ENCODE results near the gene PNP.
"Not testable (repeated sequence)": the region's sequence is repeated elsewhere in the genome, so short reads cannot be mapped to it uniquely, and the experiment has no call there.

PNP gene

DNA sequence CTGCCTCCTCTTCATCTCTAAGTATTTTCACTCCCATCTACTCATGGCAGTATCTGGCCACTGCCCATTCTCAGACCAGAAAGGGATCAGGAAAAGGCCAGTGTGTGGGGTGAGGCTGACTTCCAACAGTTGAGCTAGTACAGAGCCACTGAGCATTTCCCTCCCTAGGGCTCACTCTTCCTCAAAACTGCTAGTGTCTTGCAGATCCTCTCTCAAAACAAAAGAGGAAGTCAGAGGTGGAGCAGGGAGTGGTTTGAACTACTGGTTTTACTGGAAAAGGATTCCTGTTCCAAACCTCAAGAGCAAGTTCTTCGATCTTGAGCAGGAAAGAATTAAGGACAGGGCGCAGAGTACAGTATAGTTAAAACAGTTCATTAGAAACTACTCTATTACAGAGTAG is 24.4 kb downstream of the PNP start:
- peak in 1 of 2 donors; percentile 36 for DNase-seq

DNA sequence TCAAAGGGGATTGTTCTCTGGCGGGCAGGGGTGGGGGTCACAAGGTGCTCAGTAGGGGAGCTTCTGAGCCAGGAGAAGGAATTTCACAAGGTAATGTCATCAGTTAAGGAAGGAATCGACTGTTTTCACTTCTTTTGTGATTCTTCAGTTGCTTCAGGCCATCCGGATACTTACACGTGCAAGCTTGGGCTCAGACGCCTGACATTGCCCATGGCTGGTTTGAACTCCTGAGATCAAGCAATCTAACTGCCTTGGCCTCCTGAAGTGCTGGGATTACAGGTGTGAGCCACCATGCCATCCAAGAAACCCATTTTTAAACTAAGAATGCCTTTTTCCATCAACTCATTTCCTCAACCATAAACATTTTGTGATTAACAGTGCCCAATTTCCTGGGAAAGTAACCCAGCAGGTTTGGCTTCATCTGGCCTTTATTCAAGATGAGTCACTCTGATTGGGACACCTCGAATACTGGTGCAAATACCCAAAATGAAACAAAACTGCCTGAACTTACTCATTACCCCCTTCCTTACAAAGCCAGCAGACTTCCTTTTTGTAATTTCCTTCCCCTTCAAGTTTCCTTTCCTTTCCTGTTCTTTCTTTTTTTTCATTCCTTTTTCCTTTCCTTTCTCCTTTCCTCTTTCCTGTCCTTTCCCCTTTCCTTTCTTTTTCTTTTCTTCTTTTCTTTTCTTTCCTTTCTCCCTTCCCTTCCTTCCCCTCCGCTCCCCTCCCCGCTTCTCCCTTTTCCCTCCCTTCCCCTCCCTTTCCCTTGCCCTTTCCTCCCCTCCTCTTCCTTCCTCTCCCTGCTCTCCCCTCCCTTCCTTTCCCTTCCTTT is 25.9 kb downstream of the PNP start:
- DNase-seq, result peak in 1 of 2 donors; percentile 20

DNA sequence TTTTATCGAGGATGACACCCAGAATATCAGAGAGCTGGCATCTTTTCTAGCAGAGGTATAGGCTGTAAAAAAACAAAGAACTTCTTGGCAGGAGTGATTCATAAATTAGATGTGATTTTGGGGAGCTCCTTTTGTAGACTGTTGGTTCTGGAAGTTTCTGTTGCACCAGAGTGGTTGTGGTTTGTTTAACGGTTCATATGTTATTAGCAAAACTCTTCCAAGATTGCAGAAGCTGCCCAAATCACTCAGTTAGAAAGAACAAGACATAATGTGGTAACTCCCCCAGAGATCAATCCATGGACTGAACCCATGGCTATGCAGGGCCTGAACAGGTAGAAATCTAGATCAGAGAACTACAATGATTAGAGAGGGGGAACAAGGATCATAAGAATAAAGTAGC is 29.4 kb downstream of the PNP start:
- no peak for DNase-seq

DNA sequence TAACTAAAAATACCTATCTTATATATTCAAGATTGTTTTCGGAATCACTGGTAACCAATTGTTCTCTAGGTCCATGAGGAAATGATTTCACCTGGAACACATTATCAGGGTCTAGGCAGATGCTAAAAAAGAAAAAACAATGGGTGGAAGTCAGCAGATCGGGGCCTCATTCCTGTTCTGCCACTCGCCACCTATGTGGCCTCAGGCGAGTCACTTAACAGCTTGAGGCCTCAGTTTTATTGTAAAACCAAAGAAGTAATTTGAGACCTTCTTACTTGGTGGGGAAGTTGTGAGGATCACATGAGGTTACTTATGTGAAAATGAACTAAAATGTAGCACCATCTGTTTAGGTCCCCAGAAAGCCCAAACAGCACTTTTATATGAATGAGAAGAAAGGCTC is 29.9 kb downstream of the PNP start:
- DNase-seq, result no peak

DNA sequence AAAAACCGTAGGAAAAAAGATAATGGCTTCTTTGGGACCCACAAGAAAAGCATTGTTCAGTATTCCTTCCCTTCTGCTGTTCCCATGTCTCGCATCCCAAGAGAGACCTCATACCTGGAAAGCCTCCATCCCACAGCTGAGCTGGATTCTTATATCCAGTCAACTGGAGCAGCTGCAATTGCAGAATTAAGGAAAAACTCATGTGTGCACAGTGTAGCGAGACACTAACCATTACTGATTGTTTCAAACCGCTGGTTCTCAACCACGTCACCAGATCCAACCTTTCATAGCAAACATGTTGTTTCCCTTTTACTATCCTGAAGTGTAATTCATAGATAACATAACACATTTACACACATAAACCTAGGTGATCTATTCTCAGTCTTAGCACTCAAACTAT is 30.7 kb downstream of the PNP start:
- DNase-seq, result no peak

DNA sequence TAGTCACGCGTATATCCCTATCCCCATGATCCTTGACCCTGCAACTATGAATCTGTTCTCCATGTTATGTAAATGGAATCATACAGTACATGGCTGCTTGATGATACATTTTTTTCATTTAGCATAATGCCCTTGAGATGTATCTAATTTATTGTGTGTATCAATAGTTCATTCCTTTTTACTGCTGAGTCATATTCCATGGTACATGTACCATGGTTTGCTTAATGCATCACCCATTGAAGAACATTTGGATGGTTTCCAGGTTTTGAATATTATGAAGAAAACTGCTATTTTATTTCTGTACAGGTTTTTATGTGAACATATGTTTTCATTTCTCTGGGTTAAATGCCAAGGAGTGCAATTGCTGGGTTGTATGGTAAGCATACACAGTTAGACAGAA is 32.1 kb downstream of the PNP start:
- no peak for DNase-seq

DNA sequence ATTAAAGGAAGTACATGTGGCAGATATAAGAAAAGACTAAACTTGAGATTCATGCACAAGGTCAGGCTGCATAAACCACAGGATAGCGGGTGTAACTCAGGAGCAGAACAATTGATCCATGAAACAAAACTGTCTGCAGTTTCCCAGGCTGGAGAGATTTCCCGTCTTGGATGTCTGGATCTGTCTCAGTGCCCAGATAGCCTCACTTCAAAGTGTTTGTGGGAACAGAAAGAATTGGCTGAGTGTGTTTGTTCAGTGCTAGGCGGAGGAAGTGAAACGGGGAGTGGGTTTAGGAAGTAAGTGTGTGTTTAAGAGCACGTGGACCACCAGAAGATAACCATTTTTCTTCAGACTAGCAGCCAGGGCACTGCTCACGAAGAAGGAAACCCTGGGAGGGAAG is 34.7 kb downstream of the PNP start:
- no peak for DNase-seq

DNA sequence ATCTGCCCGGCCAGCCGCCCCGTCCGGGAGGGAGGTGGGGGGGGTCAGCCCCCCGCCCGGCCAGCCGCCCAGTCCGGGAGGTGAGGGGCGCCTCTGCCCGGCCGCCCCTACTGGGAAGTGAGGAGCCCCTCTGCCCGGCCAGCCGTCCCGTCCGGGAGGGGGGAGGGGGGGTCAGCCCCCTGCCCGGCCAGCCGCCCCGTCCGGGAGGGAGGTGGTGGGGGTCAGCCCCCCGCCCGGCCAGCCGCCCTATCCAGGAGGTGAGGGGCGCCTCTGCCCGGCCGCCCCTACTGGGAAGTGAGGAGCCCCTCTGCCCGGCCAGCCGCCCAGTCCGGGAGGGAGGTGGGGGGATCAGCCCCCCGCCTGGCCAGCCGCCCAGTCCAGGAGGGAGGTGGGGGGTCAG is 37.1 kb downstream of the PNP start:
- DNase-seq, result not testable (repeated sequence)

DNA sequence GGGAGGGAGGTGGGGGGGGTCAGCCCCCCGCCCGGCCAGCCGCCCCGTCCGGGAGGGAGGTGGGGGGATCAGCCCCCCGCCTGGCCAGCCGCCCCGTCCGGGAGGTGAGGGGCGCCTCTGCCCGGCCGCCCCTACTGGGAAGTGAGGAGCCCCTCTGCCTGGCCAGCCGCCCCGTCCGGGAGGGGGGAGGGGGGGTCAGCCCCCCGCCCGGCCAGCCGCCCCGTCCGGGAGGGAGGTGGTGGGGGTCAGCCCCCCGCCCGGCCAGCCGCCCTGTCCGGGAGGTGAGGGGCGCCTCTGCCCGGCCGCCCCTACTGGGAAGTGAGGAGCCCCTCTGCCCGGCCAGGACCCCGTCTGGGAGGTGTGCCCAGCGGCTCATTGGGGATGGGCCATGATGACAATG is 37.5 kb downstream of the PNP start:
- DNase-seq, result not testable (repeated sequence)

DNA sequence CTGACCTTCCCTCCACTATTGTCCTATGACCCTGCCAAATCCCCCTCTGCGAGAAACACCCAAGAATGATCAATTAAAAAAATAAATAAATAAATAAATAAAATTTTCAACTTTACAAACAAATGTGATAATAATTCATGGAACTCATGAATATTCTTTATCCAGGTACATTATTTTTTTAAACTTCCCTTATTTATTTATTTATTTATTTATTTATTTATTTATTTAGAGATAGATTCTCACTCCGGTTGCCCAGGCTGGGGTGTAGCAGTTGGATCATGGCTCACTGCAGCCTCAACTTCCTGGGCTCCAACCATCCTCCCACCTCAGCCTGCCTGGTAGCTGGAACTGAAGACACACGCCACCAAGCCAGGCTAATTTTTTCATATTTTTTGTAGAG is 38.3 kb downstream of the PNP start:
- not testable (repeated sequence) for DNase-seq

DNA sequence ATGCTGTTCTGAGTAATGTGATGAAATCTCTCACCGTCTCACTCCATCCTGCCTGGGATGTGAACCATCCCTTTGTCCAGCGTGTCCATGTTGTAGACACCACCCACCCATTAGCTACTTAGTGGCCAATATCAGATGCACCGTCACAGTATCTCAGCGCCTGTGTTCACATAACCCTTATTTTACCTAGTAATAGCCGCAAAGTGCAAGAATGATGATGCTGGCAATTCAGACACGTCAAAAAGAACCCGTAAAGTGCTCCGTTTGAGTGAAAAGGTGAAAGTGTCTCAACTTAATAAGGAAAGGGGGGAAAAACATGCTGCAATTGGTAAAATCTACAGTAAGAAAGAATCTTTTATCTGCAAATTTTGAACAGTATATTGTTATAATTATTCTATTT is 39.2 kb downstream of the PNP start:
- DNase-seq, result no peak

DNA sequence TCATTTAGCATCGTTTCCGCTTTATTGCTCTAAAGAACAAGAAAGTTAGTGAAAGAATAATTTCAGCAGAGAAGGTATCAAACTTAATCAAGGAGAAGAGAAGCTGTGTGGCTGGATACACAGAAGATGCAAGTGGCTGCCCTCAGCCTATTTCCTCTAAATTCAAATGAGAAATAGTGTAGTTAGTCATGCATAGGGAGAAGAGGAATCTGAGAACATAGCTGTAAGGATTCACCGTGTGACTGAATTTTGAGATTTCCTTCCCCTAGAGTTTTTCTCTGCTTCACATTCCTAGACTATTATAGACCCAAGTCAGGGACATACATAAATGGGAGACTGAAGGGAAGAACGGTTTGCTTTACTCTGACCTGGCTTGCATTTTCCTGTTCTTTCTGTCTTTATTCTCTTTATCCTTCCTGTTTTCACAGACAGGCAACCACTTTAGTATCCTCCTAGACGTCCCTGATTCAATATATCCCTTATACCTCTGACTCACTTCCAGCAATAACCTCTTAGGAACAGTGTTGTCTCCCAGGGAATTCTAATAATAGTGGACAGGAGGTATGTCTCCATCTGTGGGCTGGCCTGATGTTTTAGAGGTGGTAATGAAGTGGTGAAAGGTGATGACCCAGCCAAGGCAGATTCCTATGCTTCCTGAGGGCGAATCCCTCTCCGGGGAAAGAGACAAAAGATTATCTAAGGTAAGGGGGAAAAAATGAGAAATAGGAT is 43.1 kb downstream of the PNP start:
- DNase-seq, result no peak

DNA sequence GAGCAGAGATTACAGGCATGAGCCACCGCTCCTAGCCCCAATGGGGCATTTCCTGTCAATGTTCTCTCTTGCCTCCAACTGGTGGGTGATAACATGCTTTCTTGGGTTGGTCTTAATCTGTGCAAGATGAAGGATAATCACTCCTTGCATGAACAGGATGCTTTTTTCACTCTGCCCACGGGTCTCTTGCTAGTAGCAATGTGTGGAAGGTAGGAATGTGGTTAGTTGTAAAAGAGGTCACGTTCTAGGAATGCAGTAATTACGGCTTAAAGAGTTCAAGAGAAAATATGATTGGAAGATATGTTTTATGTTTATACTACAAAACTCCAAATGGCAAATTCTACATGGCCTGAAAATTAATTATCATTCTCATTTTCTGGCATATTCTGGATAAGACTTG is 46.6 kb downstream of the PNP start:
- no peak for DNase-seq

DNA sequence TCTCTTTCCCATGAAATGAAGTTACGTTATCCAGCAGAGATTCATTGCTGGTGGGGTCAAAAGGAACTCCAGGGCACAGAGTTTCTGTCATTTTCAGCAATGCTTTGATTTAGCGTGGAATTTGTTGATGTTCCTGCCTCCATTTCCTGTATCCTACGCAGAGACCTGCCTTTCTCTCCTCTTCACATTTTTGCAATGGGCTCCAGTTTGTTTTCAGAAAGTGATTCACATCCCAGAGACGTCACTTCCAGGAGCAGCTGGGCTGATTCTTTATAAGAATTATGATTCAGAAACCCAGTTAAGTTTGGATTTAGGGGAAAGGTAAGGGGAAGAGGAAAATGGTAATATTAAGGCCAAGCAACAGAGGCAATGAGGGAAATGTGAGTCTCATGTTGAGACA is 47.7 kb downstream of the PNP start:
- DNase-seq, result no peak

DNA sequence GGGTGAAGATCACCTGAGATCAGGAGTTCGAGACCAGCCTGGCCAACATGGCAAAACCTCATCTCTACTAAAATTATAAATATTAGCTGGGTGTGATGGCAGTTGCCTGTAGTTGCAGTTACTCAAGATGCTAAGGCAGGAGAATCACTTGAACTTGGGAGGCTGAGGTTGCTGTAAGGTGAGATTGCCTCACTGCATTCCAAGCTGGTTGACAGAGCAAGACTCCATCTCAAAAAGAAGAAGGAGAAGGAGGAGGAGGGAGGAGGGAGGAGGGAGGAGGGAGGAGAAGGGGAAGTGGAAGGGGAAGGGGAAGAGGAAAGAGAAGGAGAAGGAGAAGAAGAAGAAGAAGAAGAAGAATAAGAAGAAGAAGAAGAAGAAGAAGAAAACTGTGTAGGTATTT is 53.1 kb downstream of the PNP start:
- DNase-seq, result no peak

DNA sequence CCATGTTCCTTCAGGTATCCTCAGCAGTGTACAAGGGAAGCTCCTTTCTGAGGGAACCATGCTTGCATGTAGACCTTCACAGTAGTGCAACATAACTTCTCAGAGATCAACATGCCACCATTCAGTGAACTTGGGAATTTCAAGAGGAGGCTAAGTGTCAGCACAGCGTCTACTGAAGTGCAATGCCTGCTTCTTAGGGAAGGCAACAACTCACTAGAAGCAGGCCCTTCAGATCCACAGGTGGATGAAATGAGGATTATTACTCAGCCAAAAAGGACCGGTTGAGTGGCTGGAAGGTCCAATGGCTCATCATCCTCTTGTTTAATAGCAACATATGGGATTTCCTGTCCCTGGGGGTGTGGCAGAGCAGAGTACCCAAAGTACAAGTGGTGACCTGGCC is 54.8 kb downstream of the PNP start:
- DNase-seq, result no peak

All from bone marrow (tissue), 2 donors.